ENCODE results near the gene SHCBP1L.
"Not testable (repeated sequence)": the region's sequence is repeated elsewhere in the genome, so short reads cannot be mapped to it uniquely, and the experiment has no call there.

The SHCBP1L gene

DNA sequence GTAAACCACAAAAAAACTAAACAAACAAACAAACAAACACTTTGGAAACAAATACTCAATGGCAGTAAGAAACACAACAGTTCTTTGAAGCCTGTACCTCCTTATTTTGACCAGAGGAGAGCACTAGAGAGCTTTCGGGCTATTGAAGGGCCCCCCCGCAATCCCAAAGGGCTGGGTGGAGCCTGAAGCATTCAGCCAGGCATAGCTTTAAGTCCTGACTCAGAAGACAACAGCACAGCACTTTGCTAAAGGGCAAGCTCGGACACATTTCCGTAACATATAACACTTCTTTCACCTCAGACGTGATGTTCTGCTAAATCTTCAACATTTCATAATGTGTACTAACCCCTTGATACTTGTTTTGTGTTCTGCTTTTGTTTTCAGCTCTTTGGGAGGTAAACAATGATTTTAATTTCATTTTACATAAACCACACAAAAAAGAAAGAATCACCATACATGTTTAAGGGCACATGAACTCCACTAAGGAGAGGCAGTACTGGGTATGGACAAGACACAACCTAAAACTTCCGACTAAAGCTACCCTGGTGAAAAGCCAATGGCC, 9.7 kb upstream of the SHCBP1L start:
- DNase-seq = peak; percentile 64 to 94 (median 89)

DNA sequence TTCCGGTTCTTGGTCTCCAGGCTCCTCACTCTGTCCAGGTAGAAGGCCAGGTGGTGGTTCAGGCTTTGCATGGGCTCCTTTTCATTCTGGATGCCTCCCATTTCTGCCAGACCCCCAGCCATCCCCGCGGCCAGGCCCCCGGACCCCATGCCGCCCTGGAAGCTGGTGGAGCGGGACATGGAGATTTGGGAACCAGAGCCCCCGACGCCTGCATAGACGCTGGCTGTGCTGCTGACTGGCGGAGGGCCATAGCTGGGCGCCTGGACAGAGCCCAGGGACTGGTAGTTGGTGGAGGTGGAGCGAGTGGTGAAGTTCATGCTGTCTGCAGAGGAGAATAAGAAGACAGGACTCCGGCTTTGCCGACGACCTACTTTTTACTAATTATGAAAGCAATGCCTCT, 7.1 kb upstream of the SHCBP1L start:
- DNase-seq = no peak

DNA sequence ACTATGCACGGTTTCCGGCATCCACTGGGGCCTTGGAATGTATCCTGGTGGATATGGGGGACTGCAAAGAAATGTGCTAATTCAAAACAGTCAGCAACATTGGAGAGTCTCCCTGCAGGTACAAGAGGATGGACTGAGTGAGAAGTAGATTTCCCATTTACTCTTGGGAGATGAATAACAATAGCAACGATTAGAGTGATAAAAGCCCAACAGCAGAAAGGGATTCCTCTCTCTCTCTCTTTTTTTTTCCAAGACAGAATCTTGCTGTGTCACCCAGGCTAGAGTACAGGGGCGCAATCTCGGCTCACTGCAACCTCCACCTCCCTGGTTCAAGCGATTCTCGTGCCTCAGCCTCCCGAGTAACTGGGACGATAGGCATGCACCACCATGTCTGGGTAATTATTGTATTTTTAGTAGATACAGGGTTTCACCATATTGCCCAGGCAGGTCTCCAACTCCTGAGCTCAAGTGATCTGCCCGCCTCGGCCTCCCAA, 5.0 kb upstream of the SHCBP1L start:
- DNase-seq = no peak

DNA sequence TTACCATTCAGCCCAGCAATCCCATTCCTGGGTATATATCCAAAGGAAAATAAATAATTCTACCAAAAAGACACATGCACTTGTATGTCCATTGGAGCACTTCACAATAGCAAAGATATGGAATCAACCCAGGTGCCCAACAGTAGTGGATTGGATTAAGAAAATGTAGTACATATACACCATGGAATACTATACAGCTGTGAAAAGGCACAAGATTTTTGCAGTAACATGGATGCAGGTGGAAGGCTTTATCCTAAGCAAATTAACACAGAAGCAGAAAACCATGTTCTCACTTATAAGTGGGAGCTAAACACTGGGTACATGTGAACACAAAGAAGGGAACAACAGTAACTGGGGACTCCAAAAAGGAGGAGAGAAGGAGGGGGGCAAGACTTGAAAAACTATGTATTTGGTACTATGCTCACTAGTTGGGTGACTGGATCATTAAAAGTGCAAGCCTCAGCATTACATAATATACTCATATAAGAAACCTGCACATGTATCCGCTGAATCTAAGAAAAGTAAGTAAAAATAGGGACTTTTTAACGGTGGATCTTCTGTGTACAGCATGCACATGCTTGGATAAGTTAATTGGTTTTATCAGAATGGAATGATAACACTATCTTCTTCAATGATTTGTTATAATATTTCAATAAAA, 3.9 kb upstream of the SHCBP1L start:
- DNase-seq = no peak

DNA sequence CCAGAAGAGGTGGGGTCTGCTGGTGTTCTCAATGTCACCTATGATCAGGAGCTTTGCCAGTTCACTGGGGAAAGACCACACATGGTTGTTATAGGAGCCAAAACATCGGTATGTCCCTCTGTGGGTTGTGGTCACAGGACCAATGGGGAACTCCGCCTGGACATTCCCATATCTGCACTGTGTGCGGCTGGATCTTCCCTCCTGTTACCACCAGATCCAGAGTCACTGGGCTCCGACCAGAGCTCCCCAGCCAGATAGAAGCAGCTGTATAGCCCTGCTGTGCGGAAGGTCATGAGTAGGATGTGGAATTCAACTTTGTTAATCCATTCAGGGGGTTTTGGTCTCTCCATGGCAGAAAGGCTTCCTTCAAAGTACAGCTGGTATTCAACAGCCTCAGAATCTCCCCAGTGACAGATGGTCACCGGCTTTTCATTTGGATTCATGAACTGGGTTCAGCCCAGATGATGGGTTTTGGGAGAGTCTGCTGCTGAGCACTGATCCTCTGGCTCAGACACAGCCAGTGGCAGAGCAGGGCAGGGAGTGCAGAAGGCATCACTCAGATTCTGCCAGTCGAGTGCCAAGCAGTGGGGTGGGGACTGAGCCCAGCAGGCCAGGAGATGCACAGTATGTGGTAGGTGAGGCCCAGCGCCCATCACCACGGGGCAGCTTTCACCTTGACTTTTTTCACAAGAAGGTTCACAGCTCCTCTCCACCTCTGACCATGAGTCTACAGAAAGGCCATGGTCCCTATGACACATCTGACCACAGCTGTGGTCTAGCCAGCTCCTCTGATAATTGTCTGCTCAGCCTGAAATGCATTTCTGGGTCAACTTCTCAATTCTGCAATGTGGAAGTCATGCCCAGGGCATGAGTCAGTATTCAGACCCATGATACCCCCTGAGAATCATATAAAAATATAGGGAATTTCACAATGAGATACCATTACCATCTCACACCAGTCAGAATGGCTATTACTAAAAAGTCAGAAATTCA, 2.9 kb upstream of the SHCBP1L start:
- DNase-seq = no peak

DNA sequence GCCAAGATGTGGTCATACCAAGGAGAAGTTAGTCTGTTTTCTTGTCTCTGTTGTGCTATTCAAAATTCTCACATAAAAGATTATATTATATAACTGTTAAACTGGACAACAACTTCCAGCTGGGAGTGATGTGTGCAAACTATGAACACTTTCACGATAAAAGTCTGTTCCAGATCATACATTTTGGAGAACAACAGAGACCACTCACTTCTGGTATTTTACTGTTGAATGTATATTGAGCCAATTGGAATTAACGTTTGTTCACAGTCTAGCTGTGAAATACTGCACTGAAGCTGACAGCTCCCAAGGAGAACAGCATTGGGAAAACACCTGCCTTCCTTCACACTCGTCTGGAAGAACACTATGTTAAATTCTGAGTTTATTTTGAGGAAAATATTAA, 860 bp upstream of the SHCBP1L start:
- DNase-seq = no peak

DNA sequence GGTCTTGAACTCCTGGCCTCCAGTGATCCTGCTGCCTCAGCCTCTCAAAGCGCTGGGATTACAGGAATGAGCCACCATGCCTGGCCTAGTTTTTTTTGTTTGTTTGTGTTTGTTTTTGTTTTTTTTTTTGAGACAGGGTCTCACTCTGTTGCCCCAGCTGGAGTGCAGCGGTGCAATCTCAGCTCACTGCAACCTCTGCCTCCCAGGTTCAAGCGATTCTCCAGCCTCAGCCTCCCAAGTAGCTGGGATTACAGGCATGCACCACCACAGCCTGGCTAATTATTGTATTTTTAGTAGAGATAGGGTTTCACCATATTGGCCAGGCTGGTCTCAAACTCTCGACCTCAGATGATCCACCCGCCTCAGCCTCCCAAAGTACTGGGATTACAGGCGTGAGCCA, 9.6 kb downstream of the SHCBP1L start:
- not testable (repeated sequence) for DNase-seq

DNA sequence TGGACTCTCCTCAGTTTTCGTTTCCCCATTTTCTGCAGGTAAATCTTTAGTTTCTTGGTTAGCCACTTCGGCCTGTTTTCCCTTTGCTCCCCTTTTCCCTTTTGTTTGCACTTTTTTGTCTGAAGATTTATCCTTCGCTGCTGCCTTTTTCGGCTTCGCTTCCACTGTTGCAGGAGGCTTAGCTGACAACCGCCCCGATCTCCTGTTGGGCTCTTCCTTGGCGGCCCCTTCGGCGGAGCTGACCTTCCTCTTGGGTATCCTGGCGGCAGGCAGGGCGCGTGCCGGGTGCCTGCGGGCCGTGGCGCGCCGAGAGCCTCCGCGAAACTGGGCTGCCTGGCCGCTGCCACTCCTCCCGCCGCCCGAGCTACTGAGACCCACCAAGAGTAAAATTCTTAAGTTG, 10.8 kb downstream of the SHCBP1L start:
- not testable (repeated sequence) for DNase-seq

DNA sequence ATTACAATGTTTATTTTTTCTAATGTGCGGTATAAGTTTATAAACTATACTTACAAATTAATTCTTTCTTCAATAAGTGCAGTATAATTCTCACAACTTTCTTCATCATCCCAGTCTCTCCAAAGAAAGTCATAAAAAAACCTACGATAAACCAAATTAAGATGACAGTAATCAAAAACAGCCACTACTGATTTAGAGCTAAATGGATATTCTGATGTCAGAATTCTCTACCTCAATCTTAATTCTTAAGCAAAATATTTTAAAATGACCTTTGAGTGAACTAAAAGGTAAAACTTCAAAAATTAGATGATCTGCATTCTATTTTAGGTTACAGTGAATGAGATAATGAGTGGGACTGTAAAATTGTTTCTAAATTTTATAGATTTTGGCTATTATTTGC, 13.6 kb downstream of the SHCBP1L start:
- DNase-seq = no peak

DNA sequence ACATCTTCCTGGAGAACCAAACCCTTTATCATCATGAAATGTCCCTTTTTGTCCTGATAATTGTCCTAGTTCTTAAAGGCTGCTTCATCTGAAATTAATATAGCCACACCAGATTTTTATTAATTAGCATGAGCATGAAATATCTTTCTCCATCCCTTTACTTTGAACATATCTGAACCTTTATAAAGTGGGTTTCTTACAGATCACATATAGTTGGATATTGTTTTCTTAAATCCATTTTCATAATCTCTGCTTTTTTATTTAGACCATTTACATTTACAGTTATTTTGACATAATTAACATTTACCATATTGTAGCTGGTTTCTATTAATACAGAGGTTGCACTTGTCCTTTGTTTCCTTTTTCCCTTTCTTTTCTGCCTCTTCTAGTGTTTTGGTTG, 17.2 kb downstream of the SHCBP1L start:
- DNase-seq = no peak

DNA sequence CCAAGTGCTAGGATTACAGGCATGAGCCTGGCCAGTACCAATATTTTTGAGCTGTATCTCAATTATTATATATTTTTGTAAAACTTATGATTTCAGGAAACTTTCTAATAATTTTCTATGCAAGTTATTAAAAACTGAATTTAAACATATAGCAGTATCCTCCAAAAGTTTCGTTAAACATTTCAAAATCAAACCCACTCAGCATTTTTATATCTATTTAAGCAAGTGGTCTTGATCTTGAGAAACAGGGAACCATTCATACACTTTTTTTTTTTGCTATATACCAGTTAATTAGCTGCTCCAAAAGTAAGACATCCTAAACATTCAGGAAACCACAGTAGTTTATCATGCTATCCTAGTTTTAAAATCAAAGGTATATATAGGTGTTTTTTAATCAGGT, 22.0 kb downstream of the SHCBP1L start:
- DNase-seq = no peak

DNA sequence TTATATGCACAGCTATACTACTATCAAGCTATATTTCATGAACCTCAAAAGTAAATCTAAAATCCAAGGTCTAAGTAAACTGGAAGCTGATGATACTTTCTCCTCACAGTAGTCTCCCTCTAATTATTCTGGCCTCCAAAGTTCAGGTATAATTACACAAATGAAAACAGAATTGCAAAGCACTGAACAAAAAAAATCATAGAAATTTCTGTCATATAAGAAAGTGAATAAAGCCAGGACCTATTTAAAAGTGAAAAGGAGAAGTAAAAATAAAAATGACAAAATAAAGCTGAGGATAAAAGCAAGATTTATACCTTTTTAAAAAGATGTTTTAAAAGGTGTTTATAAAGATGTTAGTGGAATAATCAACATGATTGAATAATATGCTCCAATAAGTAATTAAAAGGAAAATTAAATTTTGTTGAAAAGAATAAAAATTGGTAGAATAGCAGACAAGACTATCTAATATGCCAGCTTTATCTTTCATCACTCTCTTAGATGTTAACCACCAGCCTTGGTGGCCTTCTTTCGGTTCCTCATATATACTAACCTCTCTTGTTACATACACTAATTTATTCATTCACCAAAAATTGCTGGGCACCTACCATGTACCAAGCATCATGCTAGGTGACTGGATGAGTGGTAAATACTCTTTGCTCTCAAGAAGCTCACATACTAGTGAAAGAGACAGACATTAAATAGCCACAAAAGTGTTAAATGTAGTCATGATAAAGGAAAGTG, 25.1 kb downstream of the SHCBP1L start:
- no peak for DNase-seq

DNA sequence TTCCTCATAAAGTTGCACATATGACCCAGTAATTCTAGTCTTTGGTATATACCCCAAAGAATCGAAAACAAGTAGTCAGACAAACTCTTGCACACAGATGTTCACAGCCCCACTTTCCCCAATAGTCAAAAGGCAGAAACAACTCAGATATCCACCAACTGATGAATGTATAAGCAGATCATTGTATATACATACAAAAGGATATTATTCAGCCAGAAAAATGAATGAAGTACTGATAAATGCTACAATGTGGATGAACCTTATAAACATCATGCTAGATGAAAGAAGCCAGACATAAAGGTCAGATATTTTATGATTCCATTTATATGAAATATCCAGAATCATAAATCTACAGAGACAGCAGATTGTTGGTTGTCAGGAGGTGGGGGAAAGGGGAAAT, 27.3 kb downstream of the SHCBP1L start:
- no peak for DNase-seq

DNA sequence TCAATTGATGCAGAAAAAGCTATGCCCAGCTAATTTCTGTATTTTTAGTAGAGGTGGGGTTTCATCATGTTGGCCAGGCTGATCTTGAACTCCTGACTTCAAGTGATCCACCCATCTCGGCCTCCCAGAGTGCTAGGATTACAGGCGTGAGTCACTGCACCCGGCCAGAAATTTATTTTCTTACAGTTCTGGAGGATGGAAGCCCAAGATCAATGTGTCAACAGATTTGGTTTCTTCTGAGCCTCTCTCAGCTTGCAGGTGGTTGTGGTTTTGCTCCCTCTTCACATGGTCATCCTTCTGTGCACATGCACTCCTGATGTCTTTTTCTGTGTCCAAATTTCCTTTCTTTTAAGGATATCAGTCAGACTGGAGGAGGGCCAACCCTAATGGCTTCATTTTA, 35.6 kb downstream of the SHCBP1L start:
- DNase-seq = peak in 1 of 3 experiments; percentile 40

DNA sequence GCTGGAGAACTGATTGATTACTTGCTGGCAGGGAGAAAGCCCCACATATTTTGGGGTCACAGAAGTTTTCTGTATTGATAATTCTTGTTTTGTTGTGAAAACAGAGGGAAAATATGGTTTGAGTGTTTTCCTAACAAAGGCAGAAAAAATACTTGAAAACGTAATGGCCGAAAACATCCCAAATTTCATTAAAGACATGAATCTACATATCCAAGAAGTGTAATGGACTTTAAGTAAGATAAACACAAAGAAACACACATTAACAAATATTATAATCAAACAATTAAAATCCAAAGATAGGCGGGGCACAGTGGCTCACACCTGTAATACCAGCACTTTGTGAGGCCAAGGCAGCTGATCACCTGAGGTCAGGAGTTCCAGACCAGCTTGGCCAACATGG, 39.6 kb downstream of the SHCBP1L start:
- no peak for DNase-seq

DNA sequence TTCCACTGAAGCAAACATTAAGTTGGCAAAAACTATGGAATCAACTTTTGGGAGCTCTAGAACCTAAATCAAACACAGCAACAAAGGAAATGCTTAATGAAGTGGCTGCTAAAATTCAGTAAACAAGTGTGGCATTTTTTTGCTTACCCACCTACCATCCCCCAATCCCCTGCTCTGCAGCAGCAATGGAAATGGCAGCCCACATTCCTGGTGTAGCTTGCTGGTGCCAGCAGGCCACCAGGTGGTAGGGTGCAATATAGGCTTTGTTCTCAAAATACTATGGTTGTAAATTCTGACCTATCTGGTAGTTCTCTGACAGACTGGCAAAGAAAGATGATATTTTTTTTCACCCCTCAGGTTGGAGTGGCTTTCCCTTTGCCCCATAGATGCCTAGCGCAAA, 42.8 kb downstream of the SHCBP1L start:
- DNase-seq = no peak

DNA sequence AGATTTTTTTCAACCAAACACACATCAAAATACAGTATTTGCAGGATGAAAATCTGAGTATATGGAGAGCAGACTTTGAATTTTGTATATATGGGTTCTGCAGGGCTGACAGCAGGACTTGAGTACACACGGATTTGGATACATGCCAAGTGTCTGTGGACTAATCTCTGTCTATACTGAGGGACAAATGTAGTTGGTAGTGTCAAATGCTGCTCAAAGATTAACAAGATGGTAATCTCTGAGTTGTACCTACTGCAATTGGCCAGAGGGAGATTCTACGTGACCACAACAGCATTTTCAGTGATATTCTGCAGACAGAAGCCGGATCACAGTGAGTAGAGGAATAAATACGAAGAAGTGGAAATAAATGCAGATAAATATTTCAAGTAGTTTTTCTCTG, 43.4 kb downstream of the SHCBP1L start:
- DNase-seq = peak in 2 of 3 experiments; percentile 11 to 51

DNA sequence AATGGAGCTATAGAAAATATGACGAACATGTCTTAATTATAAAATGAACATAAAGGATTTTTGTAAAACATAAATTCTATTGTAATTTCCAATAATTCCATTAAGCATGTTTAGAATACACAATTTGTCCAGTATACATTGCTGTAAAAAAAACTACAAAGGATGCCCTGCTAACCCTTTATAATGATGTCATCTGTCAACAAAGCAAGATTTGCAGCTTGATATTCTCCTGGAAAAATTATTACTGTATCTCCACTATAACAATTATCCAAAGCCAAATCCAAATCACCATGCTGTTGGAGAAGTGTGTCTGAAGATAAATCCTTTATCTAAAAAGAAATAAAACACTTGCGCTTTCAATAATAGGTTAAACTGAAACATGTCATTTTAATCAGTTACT, 47.6 kb downstream of the SHCBP1L start:
- no peak for DNase-seq

DNA sequence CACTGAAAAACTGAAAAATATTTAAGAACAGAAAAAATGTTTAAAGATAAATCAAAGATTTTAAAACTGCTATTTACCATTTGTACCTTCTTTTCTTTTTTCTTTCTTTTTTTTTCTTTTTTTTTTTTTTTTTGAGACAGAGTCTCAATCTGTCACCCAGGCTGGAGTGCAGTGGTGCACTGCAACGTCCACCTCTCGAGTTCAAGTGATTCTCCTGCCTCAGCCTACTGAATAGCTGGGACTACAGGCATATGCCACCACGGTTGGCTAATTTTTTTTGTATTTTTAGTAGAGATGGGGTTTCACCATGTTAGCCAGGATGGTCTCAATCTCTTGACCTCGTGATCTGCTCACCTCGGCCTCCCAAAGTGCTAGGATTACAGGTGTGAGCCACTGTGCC, 51.0 kb downstream of the SHCBP1L start:
- not testable (repeated sequence) for DNase-seq

DNA sequence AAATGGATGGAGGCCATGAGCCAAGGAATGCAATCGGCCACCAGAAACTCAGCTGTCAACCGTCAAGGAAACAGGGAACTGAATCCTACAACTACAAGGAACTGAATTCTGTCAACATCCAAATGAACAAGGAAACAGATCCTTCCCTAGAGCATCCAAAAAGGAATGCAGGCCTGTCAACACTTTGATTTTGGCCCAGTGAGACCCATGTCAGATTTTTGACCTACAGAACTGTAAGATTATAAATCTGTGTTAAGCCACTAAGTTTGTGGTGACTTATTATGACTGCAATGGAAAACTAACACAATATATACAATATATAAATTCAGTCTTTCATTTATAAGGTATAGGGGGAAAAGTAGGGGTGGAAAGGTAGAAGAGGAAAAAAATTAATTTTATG, 55.3 kb downstream of the SHCBP1L start:
- DNase-seq = no peak

DNA sequence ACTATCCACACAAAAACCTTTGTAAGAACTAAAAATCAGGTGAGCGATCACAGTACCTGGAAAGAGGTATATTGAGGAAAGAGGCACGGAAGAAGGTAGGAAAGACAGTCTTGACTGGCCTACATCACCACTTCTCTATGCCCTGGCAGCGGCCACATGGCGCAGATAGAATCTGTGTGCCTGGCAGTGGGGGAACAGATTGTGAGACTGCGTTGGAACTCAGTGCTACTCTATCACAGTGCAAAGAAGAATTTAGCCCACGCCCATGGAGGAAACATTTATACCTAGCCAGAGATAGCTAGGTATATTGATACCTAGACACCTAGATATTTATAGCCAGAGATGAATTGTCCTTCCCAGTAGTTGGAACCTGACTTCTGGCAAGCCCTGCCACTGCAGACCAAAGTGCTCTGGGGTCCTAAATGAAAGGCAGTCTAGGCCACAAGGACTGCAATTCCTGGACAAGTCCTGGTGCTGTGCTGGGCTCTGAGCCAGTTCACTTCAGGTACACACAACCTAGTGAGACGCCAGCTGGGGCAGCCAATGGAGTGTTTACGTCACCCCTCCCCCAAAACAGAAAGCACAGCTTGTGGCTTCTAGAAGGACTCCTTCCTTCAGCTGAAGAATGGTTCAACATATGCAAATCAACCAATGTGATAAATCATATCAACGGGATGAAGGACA, 61.9 kb downstream of the SHCBP1L start:
- DNase-seq = peak in 2 of 3 experiments; percentile 22 to 28

DNA sequence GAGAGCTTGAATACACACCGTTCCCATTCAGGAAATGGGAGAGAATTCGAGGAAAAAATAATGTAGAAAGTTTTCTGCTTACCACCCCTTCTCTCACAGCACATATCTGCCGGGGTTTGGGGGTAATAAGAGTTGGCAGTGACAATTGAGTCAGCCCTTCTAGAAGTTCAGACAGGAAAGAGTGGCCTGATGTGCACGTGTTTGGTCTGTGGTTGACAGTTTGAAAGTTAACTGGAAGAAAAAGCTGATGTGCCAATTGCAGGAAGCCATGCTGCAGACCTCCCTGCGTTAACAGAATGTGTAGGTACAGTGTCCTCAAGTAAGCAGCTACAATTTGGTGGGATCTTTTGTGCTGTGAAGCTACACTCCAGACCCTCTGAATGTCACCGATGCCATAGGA, 63.0 kb downstream of the SHCBP1L start:
- DNase-seq = peak in 1 of 3 experiments; percentile 25

Measured in NCI-H1417 (cell line).